GM21825 (cell line): ENCODE results near the gene NGEF.
"Not testable (repeated sequence)": the region's sequence is repeated elsewhere in the genome, so short reads cannot be mapped to it uniquely, and the experiment has no call there.

Source experiments
- ATAC-seq: cut with Tn5 transposase; IDR thresholded peaks from one replicate; pipeline ENCODE4 v1.9.1; 2021; ENCODE audit warnings: mild to moderate bottlenecking, moderate library complexity; ENCODE audit not compliant: unreplicated experiment

Gene NGEF

GRCh38 chr2:233013027-233013461, at the start of gene NGEF:
Gene NGEF (minus strand): TSS chr2:233013256. CDS start chr2:232974890, 38,366 bp downstream.
- no peak for ATAC-seq

GRCh38 chr2:233062451-233062850, 49.4 kb upstream of the NGEF start:
- ATAC-seq: no peak

- no peak for ATAC-seq
Observed at GRCh38 chr2:233061591-233062450, 48.8 kb upstream of the NGEF start.

- ATAC-seq: no peak
Observed at GRCh38 chr2:233060980-233061590, 48.0 kb upstream of the NGEF start.

- ATAC-seq: no peak
Observed at GRCh38 chr2:233060501-233060979, 47.5 kb upstream of the NGEF start.

GRCh38 chr2:233059797-233060500, 46.9 kb upstream of the NGEF start, which contains the start of gene INPP5D:
Gene INPP5D (plus strand): TSS chr2:233060342. CDS start chr2:233060479, 137 bp downstream.
- ATAC-seq: peak; percentile 38

GRCh38 chr2:233059547-233059796, 46.4 kb upstream of the NGEF start:
- no peak for ATAC-seq

- no peak for ATAC-seq
Observed at GRCh38 chr2:233058717-233059546, 45.9 kb upstream of the NGEF start.

- no peak for ATAC-seq
Observed at GRCh38 chr2:233056961-233057605, 44.0 kb upstream of the NGEF start.

GRCh38 chr2:233055362-233055761, 42.3 kb upstream of the NGEF start:
- ATAC-seq: no peak

- no peak for ATAC-seq
Observed at GRCh38 chr2:233053928-233054784, 41.1 kb upstream of the NGEF start.

- ATAC-seq: not testable (repeated sequence)
Observed at GRCh38 chr2:233052517-233052916, 39.5 kb upstream of the NGEF start.

GRCh38 chr2:233051241-233052149, 38.4 kb upstream of the NGEF start:
- no peak for ATAC-seq

GRCh38 chr2:233049194-233049761, 36.2 kb upstream of the NGEF start:
- no peak for ATAC-seq

- no peak for ATAC-seq
Observed at GRCh38 chr2:233048569-233049193, 35.6 kb upstream of the NGEF start.

- ATAC-seq: no peak
Observed at GRCh38 chr2:233047667-233048066, 34.6 kb upstream of the NGEF start.

- ATAC-seq: no peak
Observed at GRCh38 chr2:233047206-233047605, 34.1 kb upstream of the NGEF start.
